Measurements from ENCODE around the gene COMT.

DNA sequence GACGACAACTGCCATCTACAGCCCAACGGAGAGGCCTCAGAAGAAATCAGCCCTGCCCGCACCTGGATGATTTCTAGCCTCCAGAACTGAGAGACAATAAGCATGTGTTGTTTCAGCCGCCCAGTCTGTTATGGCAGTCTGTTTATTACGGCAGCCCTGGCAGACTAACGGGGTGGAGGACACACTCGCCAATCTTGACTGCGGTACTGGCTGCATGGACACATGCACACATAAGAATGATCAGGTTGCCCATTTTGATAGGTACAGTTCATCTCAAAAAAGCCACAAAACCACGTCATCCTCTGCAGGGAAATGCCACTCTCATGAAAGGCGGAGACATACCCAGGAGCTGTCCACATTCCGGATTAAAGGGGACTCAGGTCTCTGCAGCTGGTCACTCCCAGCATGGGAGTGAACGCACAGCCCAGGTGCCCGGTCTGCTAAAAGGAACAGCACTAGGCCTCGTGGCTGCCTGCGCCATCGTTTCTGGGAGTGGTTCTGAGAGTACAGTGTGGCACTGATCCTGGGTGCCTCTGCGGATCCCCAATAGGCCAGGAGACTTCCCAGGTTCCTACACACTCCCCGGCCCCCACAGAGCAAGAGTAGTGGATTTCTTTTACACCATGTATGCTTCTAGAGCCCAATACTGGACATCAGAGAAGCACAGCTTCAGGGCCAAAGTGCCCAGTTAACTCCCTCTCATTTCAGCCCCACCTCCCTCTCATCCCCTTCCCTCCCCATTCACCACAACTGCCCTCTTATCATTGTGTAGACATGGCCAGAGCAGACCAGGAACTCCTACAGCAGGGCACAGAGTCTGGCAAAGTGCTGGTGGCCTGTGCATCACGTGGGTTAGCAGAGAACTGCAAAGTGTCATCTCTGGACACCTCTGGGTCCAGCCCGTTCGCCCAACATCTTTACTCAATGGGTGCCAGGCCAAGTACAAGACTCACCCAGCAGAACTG lies 11.7 kb upstream of the COMT start:
- TF ChIP-seq BCL11B (tag by site-specific recombination; IDR thresholded peaks at IDR 0.05; ENCODE audit: low read depth) (no peak), SP7 (tag by site-specific recombination; IDR thresholded peaks at IDR 0.05) (no peak)
